HEK293T (cell line): ENCODE measurements around the gene OPN1MW.
A peak's percentile ranks its signal among the peaks of the same experiment; 100 is the strongest.
"Not testable (repeated sequence)": the region's sequence is repeated elsewhere in the genome, so short reads cannot be mapped to it uniquely, and the experiment has no call there.

Experiments
- CTCF ChIA-PET: fragments of 350-600 bp; formaldehyde crosslinking; extraction: SDS; loops from one replicate; lab custom pipeline; 2021; ENCODE audit warnings: antibody characterized with exemption, inconsistent platforms; lab: Yijun Ruan, JAX
- POLR2A ChIA-PET: fragments of 350-600 bp; formaldehyde crosslinking; extraction: SDS; loops from one replicate; lab custom pipeline; 2020; ENCODE audit warnings: antibody characterized with exemption, inconsistent platforms; lab: Yijun Ruan, JAX
- DNase-seq: peaks from one replicate; pipeline ENCODE4 v3.0.0; 2012; ENCODE audit warnings: mixed read lengths; ENCODE audit errors: extremely low spot score
- ARNT ChIP-seq: fragments of 450-650 bp; IDR thresholded peaks from 2 replicates; pipeline ENCODE4 v1.6.1; 2017; ENCODE audit warnings: mild to moderate bottlenecking
- BHLHE40 ChIP-seq: fragments of 450-650 bp; IDR thresholded peaks from 2 replicates; pipeline ENCODE4 v1.6.1; 2016; ENCODE audit warnings: mild to moderate bottlenecking, moderate library complexity, borderline replicate concordance
- CTBP1 ChIP-seq: fragments of 450-650 bp; IDR thresholded peaks from 2 replicates; pipeline ENCODE4 v1.6.1; 2016; ENCODE audit warnings: borderline replicate concordance
- ELF4 ChIP-seq: fragments of 450-650 bp; IDR thresholded peaks from 2 replicates; pipeline ENCODE4 v1.6.1; 2017; ENCODE audit warnings: antibody characterized with exemption
- FOXA1 ChIP-seq: fragments of 450-650 bp; IDR thresholded peaks from 2 replicates; pipeline ENCODE4 v1.6.1; 2016; ENCODE audit warnings: mild to moderate bottlenecking
- FOXK2 ChIP-seq: fragments of 450-650 bp; IDR thresholded peaks from 2 replicates; pipeline ENCODE4 v1.6.1; 2016; ENCODE audit warnings: mild to moderate bottlenecking
- FOXM1 ChIP-seq: fragments of 450-650 bp; IDR thresholded peaks from 2 replicates; pipeline ENCODE4 v1.6.1; 2017; ENCODE audit warnings: mild to moderate bottlenecking, borderline replicate concordance
- HDGF ChIP-seq: fragments of 450-650 bp; IDR thresholded peaks from 2 replicates; pipeline ENCODE4 v1.6.1; 2017; ENCODE audit warnings: antibody characterized with exemption, borderline replicate concordance
- L3MBTL2 ChIP-seq: fragments of 450-650 bp; conservative IDR thresholded peaks from 2 replicates; pipeline ENCODE4 v1.6.1; 2016; ENCODE audit warnings: mild to moderate bottlenecking
- LEF1 ChIP-seq: fragments of 450-650 bp; IDR thresholded peaks from 2 replicates; pipeline ENCODE4 v1.6.1; 2017; ENCODE audit warnings: mild to moderate bottlenecking, borderline replicate concordance
- NFRKB ChIP-seq: fragments of 450-650 bp; IDR thresholded peaks from 2 replicates; pipeline ENCODE4 v1.6.1; 2016; ENCODE audit warnings: mild to moderate bottlenecking, moderate library complexity
- SP1 ChIP-seq: fragments of 450-650 bp; IDR thresholded peaks from 2 replicates; pipeline ENCODE4 v1.6.1; 2017
- SUZ12 ChIP-seq: fragments of 450-650 bp; IDR thresholded peaks from 2 replicates; pipeline ENCODE4 v1.6.1; 2016; ENCODE audit warnings: mild to moderate bottlenecking
- TARDBP ChIP-seq: fragments of 450-650 bp; IDR thresholded peaks from 2 replicates; pipeline ENCODE4 v1.6.1; 2016
- ZNF384 ChIP-seq: fragments of 450-650 bp; IDR thresholded peaks from 2 replicates; pipeline ENCODE4 v1.6.1; 2016
- TF ChIP-seq, protein P1 (sequence below): fragments of 450-650 bp; IDR thresholded peaks from 2 replicates; pipeline ENCODE4 v1.6.1; 2016

Gene OPN1MW

DNA sequence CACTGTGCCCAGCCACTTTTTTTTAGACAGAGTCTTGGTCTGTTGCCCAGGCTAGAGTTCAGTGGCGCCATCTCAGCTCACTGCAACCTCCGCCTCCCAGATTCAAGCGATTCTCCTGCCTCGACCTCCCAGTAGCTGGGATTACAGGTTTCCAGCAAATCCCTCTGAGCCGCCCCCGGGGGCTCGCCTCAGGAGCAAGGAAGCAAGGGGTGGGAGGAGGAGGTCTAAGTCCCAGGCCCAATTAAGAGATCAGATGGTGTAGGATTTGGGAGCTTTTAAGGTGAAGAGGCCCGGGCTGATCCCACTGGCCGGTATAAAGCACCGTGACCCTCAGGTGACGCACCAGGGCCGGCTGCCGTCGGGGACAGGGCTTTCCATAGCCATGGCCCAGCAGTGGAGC, at the start of gene OPN1MW:
TSS of gene OPN1MW (plus strand) at position 301 of the 400 bp plus-strand sequence. CDS start at position 383, 82 bp downstream.
- POLR2A ChIA-PET, DNase-seq, CTCF ChIA-PET: not testable (repeated sequence)

DNA sequence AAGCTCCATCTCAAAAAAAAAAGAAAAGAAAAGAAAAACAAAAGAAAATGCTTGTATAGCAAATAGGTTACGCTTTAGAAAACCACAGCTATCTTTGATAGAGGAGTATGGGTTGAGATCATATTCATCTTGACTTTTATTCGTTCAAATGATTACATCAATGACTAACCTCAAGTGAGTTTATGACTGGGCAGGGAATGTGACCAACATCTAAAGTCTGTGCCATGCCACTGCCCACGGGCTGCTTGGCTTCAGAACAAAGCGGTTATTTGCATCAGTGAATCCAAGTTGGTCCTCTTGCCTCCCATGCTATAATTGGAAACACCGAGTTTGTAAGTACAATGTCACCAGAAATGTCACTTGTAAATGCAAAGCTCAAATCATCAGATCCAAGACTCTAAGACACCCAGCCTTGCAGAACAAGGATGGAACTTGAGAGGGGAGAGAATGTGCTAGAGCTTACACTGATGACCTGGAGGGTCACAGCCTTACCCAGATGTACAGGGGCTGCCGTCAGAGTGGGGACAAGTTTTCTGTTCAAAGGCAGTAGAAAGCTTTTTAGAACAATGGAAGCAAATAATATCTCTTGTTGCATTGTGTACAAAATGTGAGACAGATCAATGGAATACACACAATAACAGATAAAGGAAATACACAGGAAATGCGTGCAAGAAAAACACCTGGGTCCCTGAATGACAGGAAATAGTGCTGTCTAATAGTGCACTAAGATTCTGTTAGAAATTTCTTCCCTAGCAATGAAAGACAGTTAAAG, 46.8 kb upstream of the OPN1MW start:
- no peak for DNase-seq
- POLR2A ChIA-PET: no interaction called here
- CTCF ChIA-PET: interaction anchor here (0.6 kb wide), 3 partner anchors 146 to 394 kb away, joined by 3 to 4 read pairs (median 3); no protein-coding TSS in a partner anchor
- no peak for TF ChIP-seq FOXK2

DNA sequence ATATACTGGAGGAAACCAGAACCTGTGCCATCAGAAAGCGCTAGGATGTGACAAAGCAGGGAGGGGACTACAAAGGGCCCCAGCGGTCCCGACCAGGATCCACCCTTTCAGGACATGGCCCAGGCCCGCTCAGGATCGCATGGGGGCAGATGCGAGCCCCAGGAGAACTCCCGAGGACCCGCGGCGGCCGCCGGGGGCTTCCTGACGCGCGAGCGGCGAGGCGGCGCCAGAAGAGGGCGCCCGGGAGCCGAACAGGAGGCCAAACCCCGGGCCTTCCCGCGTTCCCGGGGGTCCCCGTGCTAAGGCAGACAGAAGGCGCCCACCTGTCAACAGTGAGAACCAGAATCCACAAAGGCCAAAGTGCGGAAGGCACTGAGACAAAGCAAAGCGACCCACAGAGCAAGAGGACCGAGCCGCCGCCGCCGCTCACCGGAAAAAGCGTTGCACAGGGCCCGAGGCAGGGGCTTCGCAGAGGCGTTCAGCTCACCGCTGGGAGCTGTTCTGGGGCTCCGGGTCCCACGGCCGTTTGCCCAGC, 45.7 kb upstream of the OPN1MW start:
- CTCF ChIA-PET: interaction anchor here (0.9 kb wide), 1 partner anchor 21 kb away, joined by 3 read pairs; no protein-coding TSS in a partner anchor

DNA sequence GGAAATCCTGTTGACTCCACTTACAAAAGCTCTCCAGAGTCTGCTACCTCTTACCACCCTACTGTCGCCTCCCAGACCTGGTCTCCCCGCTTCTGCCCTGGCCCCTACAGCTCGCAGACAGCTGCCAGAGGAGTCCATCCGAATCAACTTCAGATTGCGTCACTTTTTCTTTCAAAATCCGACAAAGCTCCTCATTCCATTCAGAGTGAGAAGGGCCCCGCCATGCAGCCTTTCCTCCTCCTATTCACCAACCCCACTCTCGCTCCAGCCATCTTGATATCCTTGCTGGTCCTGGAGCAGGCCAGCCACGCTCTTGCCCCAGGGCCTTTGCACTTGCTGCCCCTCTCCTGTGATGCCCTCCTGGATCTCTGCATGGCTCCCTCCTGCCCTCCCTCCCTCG, 43.5 kb upstream of the OPN1MW start:
- TF ChIP-seq BHLHE40 (no peak), FOXK2 (no peak)
- TF ChIP-seq, protein P1, sequence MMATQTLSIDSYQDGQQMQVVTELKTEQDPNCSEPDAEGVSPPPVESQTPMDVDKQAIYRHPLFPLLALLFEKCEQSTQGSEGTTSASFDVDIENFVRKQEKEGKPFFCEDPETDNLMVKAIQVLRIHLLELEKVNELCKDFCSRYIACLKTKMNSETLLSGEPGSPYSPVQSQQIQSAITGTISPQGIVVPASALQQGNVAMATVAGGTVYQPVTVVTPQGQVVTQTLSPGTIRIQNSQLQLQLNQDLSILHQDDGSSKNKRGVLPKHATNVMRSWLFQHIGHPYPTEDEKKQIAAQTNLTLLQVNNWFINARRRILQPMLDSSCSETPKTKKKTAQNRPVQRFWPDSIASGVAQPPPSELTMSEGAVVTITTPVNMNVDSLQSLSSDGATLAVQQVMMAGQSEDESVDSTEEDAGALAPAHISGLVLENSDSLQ: no peak
- POLR2A ChIA-PET: no interaction called here
- DNase-seq: no peak
- CTCF ChIA-PET: no interaction called here

More for the DNA sequence above, 45.7 kb upstream of the OPN1MW start:
- TF ChIP-seq FOXA1: no peak
- TF ChIP-seq L3MBTL2: peak; percentile 80
- TF ChIP-seq FOXM1: no peak
- TF ChIP-seq NFRKB: no peak
- POLR2A ChIA-PET: no interaction called here
- DNase-seq: peak; percentile 85

DNA sequence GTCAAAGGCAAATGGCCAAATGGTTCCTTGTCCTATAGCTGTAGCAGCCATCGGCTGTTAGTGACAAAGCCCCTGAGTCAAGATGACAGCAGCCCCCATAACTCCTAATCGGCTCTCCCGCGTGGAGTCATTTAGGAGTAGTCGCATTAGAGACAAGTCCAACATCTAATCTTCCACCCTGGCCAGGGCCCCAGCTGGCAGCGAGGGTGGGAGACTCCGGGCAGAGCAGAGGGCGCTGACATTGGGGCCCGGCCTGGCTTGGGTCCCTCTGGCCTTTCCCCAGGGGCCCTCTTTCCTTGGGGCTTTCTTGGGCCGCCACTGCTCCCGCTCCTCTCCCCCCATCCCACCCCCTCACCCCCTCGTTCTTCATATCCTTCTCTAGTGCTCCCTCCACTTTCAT, 42.2 kb upstream of the OPN1MW start:
- ChIA-PET CTCF (no interaction called here), POLR2A (interaction anchor here (1.3 kb wide), 1 partner anchor 11 kb away, joined by 3 read pairs; no protein-coding TSS in a partner anchor)

DNA sequence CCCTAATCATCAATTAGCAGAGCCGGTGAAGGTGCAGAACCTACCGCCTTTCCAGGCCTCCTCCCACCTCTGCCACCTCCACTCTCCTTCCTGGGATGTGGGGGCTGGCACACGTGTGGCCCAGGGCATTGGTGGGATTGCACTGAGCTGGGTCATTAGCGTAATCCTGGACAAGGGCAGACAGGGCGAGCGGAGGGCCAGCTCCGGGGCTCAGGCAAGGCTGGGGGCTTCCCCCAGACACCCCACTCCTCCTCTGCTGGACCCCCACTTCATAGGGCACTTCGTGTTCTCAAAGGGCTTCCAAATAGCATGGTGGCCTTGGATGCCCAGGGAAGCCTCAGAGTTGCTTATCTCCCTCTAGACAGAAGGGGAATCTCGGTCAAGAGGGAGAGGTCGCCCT, 41.7 kb upstream of the OPN1MW start:
- ChIA-PET CTCF (no interaction called here), POLR2A (interaction anchor here (1.3 kb wide), 1 partner anchor 12 kb away, joined by 3 read pairs; no protein-coding TSS in a partner anchor)
- TF ChIP-seq L3MBTL2 (no peak), LEF1 (no peak), TARDBP (no peak), FOXM1 (no peak)
- DNase-seq: no peak

More for the DNA sequence above, 42.2 kb upstream of the OPN1MW start:
- TF ChIP-seq FOXA1 (no peak), SUZ12 (no peak), LEF1 (no peak), FOXM1 (no peak), BHLHE40 (no peak), FOXK2 (no peak), NFRKB (no peak), ZNF384 (no peak), ELF4 (no peak), ARNT (no peak), TARDBP (no peak), SP1 (no peak), HDGF (no peak)
- TF ChIP-seq, protein P1: no peak
- no peak for DNase-seq

DNA sequence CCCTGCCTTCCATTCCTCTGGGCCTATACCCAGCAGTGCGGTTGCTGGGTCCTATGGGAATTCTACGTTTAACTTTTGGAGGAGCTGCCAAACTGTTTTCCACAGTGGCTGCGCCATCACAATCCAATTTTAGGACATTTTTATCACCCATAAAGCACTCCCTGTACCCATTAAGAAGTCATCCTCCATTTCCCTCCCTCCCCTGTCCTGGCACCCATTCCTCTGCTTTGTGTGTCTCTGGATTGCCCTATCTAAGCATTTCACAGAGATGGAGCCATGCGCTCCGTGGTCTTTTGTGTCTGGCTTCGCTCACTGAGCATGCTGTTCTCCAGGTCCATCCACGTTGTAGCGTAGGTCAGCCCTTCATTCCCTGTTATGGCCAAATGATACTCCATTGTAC, 40.0 kb upstream of the OPN1MW start:
- CTCF ChIA-PET: interaction anchor here (0.6 kb wide), 1 partner anchor 164 kb away, joined by 3 read pairs; no protein-coding TSS in a partner anchor
- DNase-seq: no peak
- TF ChIP-seq, protein P1: no peak
- TF ChIP-seq LEF1 (no peak), BHLHE40 (no peak), ZNF384 (no peak), FOXM1 (no peak), ARNT (no peak), L3MBTL2 (no peak), ELF4 (no peak), SUZ12 (no peak), FOXK2 (no peak), SP1 (no peak), CTBP1 (no peak), TARDBP (no peak)
- POLR2A ChIA-PET: no interaction called here
